Measurements from ENCODE around the gene UBE2G2. TPM values are rescaled to one million over a fixed set of nuclear protein-coding genes. Genes with fewer than 3 reads are reported as not detected.

Gene UBE2G2
- total RNA-seq, 1 experiment from 2014 or later, result 212 TPM

DNA sequence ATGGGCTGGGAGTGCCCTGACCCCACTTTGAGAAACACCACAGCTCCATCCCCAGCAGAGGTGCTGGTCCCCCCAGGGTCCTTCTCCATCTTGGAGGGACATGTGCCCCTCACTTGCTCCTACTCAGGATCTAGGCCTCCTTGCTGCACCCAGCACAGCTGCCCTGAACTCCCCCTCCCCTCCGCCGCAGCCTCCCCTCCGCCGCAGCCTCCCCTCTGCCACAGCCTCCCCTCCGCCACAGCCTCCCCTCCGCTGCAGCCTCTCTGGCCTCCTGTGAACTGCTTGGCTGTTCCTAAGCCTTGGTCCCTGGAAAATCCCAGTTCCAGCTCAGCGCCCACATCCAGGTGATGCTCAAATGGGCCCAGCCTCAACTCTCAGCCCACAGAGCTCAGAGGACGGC is 74.3 kb downstream of the UBE2G2 start:
- Histone ChIP-seq H3K27ac (ENCODE audit: low read depth, low read length, poor library complexity, severe bottlenecking) (no peak overlapping the region), H3K4me1 (ENCODE audit: insufficient read depth, low read length, poor library complexity, severe bottlenecking) (peaks cover 5% of the 10 kb centered on the region), H3K4me3 (ENCODE audit: low read depth, low read length, poor library complexity, severe bottlenecking) (no peak overlapping the region), H3K9me3 (ENCODE audit: low read depth, low read length, poor library complexity, severe bottlenecking) (no peaks in the 10 kb centered on the region), H3K36me3 (ENCODE audit: insufficient read depth, low read length, poor library complexity, severe bottlenecking) (peaks cover 2% of the 10 kb centered on the region), H3K27me3 (replicated peaks; ENCODE audit: insufficient read depth, low read depth, low read length, poor library complexity) (no peaks in the 10 kb centered on the region)
- TF ChIP-seq EZH2 (IDR thresholded peaks at IDR 0.05; ENCODE audit: borderline replicate concordance, low read depth, low read length, poor library complexity, severe bottlenecking), result no peak
- TF ChIP-seq, protein P1, sequence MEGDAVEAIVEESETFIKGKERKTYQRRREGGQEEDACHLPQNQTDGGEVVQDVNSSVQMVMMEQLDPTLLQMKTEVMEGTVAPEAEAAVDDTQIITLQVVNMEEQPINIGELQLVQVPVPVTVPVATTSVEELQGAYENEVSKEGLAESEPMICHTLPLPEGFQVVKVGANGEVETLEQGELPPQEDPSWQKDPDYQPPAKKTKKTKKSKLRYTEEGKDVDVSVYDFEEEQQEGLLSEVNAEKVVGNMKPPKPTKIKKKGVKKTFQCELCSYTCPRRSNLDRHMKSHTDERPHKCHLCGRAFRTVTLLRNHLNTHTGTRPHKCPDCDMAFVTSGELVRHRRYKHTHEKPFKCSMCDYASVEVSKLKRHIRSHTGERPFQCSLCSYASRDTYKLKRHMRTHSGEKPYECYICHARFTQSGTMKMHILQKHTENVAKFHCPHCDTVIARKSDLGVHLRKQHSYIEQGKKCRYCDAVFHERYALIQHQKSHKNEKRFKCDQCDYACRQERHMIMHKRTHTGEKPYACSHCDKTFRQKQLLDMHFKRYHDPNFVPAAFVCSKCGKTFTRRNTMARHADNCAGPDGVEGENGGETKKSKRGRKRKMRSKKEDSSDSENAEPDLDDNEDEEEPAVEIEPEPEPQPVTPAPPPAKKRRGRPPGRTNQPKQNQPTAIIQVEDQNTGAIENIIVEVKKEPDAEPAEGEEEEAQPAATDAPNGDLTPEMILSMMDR (conservative IDR thresholded peaks at IDR 0.05; ENCODE audit: low read depth, low read length), result no peak
- no TSS peak for BruUV-seq (replicated peaks)
- no peak for DNase-seq (ENCODE audit: low spot score)
- ChIA-PET CTCF (no interaction called here), POLR2A (ENCODE audit: low non-redundant PET) (no interaction called here)
- intact Hi-C loops (cut with micrococcal nuclease; ENCODE audit: unreplicated experiment), result no loop called here

DNA sequence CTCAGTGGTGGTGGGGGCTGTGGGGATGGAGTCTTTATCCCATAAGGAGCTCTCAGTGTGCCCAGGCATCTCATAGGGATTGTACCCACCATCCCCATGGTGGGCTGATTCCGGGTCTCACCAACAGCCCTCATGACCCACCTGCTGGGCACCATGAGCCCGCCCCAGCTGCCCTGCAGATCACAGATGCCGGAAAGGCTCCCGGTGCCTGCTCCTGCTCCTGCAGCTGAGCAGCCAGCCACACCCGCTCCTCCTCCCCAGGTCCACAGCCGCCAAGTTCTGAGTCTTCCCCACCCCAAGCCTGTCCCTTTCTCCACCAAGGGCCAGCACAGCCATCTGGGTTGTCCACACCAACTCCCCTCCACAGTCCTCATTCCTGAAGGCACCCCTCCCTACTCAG is 74.8 kb downstream of the UBE2G2 start:
- peaks cover 5% of the 10 kb centered on the region for H3K4me1 ChIP-seq (ENCODE audit: insufficient read depth, low read length, poor library complexity, severe bottlenecking)
- no peaks in the 10 kb centered on the region for H3K9me3 ChIP-seq (ENCODE audit: low read depth, low read length, poor library complexity, severe bottlenecking)
- no peak for DNase-seq (ENCODE audit: low spot score)
- H3K36me3 ChIP-seq (ENCODE audit: insufficient read depth, low read length, poor library complexity, severe bottlenecking), result peaks cover 2% of the 10 kb centered on the region
- no peak overlapping the region for H3K27ac ChIP-seq (ENCODE audit: low read depth, low read length, poor library complexity, severe bottlenecking)
- ChIA-PET CTCF (no interaction called here), POLR2A (ENCODE audit: low non-redundant PET) (no interaction called here)
- intact Hi-C loops (cut with micrococcal nuclease; ENCODE audit: unreplicated experiment), result no loop called here
- TF ChIP-seq, protein P1 (conservative IDR thresholded peaks at IDR 0.05; ENCODE audit: low read depth, low read length), result no peak
- TF ChIP-seq EZH2 (IDR thresholded peaks at IDR 0.05; ENCODE audit: borderline replicate concordance, low read depth, low read length, poor library complexity, severe bottlenecking), result no peak
- H3K27me3 ChIP-seq (replicated peaks; ENCODE audit: insufficient read depth, low read depth, low read length, poor library complexity), result no peaks in the 10 kb centered on the region
- H3K4me3 ChIP-seq (ENCODE audit: low read depth, low read length, poor library complexity, severe bottlenecking), result no peak overlapping the region
- no TSS peak for BruUV-seq (replicated peaks)

- DNase-seq (ENCODE audit: low spot score), result no peak
- Histone ChIP-seq H3K27me3 (replicated peaks; ENCODE audit: insufficient read depth, low read depth, low read length, poor library complexity) (no peaks in the 10 kb centered on the region), H3K27ac (ENCODE audit: low read depth, low read length, poor library complexity, severe bottlenecking) (no peak overlapping the region), H3K9me3 (ENCODE audit: low read depth, low read length, poor library complexity, severe bottlenecking) (no peaks in the 10 kb centered on the region), H3K36me3 (ENCODE audit: insufficient read depth, low read length, poor library complexity, severe bottlenecking) (peaks cover 2% of the 10 kb centered on the region), H3K4me3 (ENCODE audit: low read depth, low read length, poor library complexity, severe bottlenecking) (no peak overlapping the region), H3K4me1 (ENCODE audit: insufficient read depth, low read length, poor library complexity, severe bottlenecking) (peaks cover 5% of the 10 kb centered on the region)
- TF ChIP-seq, protein P1 (conservative IDR thresholded peaks at IDR 0.05; ENCODE audit: low read depth, low read length), result no peak
- TF ChIP-seq EZH2 (IDR thresholded peaks at IDR 0.05; ENCODE audit: borderline replicate concordance, low read depth, low read length, poor library complexity, severe bottlenecking), result no peak
- intact Hi-C loops (cut with micrococcal nuclease; ENCODE audit: unreplicated experiment), result no loop called here
- ChIA-PET CTCF (interaction anchor here (1.1 kb wide), 1 partner anchor 26 kb away, joined by 4 read pairs; no protein-coding TSS in a partner anchor), POLR2A (ENCODE audit: low non-redundant PET) (no interaction called here)
- no TSS peak for BruUV-seq (replicated peaks)
These were observed 76.7 kb downstream of the UBE2G2 start for GRCh38 chr21:44724926-44725325.

Data from A673 (cell line).